HTERT RPE-1 (cell line): Measurements from ENCODE around the gene ANXA11.
"Not testable (repeated sequence)": the region's sequence is repeated elsewhere in the genome, so short reads cannot be mapped to it uniquely, and the experiment has no call there.

Experiments used
- in situ Hi-C: fragments of 300-500 bp; cut with MboI; formaldehyde crosslinking; loops from 4 replicates; pipeline ENCODE4 v1.14.3; 2020; ENCODE audit warnings: low sequenced_read_pairs

ANXA11 gene

GRCh38 chr10:80205477-80206276, at the start of gene ANXA11:
Gene ANXA11, minus strand, starts transcription at chr10:80205537. Its CDS starts 32,676 bp downstream, at chr10:80172861.
- in situ Hi-C loops, result no loop called here

- in situ Hi-C loops, result not testable (repeated sequence)
Observed at GRCh38 chr10:80254726-80255125, 49.4 kb upstream of the ANXA11 start.

DNA sequence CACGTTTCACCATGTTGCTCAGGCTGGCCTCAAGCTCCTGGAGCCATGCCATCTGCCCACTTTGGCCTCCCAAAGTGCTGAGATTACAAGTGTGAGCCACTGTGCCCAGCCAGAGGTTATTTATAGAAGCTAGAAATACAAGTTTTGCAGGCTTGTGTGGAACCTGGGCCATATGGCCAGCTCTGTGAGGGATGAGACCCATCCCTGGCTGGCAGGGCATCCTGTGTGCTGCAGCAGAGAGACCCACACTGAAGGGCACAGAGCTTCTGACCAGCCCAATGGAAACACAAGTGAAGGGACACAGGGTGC, 48.6 kb upstream of the ANXA11 start:
- in situ Hi-C loops, result not testable (repeated sequence)

DNA sequence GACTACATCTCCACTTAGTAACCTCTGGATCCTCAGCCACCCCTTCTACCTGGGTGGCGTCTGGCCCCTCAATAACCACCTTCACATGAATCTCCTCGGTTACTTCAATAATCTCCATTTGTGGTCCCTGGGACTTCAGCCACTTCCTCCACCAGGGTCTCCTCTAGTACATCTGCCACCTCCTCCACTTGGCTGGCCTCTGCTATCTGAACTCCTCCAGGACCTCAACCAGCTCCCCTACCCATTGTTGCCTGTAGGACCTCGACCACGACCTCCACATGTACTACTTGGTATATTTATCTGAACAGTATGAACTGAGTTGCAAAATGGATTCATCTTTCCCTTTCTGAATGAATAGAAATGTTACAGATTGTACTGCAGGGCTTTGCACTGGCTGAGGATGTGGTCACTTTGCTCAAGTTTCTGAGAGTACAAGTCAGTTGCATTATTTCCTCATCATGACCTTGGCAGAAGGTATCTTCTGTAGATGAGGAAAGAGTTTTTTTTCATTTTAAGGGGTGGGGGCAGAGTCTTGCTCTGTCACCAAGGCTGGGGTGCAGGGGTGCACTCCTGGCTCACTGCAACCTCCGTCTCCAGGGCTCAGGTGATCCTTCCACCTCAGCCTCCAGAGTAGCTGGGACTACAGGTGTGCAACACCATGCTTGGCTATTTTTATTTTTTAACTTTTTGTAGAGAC, 48.1 kb upstream of the ANXA11 start:
- in situ Hi-C loops, result no loop called here

- in situ Hi-C loops, result no loop called here
Observed at GRCh38 chr10:80252296-80252887, 47.1 kb upstream of the ANXA11 start.

DNA sequence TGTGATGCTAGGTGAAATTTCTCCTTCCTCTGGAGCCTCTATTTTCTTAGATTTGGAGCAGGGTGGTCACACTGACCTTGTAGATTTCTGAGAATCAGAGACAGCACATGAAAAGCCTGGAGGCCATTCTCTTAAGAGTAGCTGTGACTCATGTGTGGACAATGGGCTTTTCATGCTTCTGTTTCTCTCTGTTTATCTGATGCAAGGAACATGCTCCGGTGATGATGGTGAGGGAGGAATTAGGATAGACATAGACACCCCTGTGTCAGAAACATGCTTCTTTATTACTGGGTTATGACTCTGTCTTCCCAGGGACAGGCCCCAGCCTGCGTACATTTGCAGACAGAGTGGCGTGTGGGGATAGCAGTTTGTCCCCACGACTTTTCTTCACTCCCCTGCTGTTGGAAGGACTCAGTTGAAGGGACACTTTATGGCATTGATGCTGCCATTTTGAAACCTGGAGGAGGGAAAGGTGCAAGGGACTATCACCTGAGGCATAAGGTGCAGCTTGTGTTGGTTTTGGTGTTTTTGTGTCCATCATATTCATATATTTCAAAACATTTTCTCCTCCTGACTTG, 46.5 kb upstream of the ANXA11 start:
- in situ Hi-C loops, result not testable (repeated sequence)

GRCh38 chr10:80250399-80250798, 45.1 kb upstream of the ANXA11 start:
- in situ Hi-C loops, result not testable (repeated sequence)

GRCh38 chr10:80249906-80250305, 44.6 kb upstream of the ANXA11 start:
- in situ Hi-C loops, result not testable (repeated sequence)

DNA sequence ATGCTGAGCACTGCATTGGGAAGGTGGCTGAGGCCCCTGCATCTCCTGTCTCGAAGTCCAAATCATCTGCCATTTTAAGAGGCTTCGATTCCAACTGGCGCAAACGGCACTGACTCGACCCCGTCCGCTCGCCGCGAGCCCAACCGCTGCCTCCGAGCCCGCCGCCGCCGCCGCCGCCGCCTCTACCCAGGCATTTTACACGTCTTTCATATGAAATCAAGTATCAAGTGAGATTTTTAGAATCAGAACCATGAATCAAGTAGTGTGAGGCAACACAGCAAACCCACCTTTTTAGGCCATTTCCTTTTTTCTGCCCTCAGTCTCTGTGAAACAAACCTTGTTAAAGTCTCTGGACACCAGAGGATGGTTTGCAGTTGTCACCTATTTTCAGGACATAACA, 42.3 kb upstream of the ANXA11 start:
- in situ Hi-C loops, result not testable (repeated sequence)

- in situ Hi-C loops, result not testable (repeated sequence)
Observed at GRCh38 chr10:80244371-80244770, 39.0 kb upstream of the ANXA11 start.

DNA sequence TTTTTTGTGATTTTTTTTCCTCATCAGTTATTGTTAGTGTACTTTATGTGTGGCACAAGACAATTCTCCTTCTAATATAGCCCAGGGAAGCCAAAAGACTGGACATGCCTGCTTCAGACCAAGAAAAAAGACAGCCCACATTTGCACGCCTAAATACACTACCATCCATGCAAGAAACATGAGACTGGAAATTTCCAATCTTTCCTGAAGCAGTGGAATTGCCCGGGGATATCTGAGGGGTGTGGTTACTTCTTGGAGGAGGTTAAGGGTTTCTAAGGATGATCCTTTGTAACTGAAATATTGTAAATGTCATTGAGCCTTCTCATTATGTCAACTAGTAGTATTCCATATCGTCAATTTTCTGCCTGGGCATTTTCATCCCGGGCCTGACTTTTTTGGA, 37.0 kb upstream of the ANXA11 start:
- in situ Hi-C loops, result not testable (repeated sequence)

DNA sequence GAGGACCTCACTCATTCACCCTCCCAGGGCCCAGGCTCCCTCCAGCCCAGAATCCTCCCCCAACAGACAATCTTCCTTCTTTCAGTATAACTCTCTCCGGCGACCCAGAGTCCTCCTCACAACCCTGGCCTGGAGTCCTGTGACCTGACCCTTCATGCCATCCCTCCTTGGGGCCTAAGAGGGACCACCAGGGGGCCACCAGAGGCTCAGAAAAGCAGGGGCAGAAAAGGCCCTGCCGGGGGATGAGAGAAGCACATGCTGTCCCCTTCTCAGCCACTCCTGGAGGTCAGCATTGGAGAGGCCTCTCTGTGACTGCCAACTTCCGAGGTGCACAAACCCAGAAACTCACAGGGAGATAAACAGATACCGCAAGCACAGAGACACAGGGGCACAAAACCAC, 31.1 kb upstream of the ANXA11 start:
- in situ Hi-C loops, result not testable (repeated sequence)

DNA sequence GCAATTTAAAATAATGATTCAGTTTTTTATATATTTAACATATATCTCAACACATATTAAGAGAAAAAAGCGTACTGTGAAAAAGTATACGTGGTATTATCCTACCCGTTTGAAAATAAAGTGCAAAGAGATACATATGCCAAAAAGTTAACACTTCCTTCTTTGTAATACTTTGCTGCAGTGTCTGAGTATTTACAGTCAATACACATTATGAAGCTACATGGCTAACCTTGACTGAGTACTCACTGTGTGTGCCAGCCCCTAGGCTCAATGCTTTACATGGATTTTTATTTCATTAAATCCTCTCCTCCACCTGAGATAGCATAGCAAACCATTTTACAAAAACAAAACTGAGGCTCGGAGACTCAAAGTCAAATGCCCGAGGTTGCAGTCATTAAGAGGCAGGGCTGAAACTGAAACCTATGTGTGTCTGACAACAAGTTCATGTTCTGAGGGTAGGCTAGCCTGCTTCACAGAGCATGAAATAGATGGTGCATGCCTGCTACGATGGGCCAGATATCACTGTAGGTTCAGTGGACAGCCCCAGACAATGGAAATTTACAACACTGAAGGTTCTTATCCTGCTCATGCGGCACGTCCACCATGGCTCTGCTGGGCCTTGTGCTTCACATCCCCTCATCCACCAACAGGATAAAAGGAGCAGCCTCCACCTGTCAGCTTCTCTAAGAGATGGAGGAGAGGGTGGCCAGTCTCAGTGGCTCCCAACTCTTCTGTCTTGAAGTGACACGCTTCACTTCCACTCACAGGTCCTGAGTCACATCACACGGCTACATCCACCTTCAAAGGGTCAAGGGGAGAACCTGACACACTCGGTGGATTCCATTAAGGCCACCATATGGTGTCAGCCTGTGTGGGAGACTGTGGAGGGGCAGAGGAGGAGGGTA, 29.2 kb upstream of the ANXA11 start:
- in situ Hi-C loops, result not testable (repeated sequence)

DNA sequence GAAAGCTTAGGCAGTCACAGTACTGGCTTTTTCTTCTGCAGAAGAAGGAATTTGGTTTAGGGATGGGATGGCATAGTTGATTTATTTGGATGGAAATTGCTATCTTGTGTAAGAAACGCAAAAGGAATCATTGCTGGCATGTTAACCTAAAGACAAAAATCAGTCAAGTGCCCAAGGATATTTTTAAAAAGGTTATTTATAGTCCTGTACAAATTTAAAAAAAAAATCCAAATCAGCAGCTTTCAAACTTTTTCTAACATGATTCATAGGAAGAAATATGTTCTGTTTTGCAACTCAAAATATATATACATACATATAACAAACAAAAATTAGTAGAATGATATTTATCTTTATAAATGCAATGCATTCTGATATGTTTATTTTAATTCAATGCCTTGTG, 28.5 kb upstream of the ANXA11 start:
- in situ Hi-C loops, result not testable (repeated sequence)

GRCh38 chr10:80226723-80227122, 21.4 kb upstream of the ANXA11 start:
- in situ Hi-C loops, result not testable (repeated sequence)

GRCh38 chr10:80223031-80223419, 17.7 kb upstream of the ANXA11 start:
- in situ Hi-C loops, result not testable (repeated sequence)

GRCh38 chr10:80218878-80219277, 13.5 kb upstream of the ANXA11 start:
- in situ Hi-C loops, result not testable (repeated sequence)

- in situ Hi-C loops, result not testable (repeated sequence)
Observed at GRCh38 chr10:80214368-80214982, 9.1 kb upstream of the ANXA11 start.

DNA sequence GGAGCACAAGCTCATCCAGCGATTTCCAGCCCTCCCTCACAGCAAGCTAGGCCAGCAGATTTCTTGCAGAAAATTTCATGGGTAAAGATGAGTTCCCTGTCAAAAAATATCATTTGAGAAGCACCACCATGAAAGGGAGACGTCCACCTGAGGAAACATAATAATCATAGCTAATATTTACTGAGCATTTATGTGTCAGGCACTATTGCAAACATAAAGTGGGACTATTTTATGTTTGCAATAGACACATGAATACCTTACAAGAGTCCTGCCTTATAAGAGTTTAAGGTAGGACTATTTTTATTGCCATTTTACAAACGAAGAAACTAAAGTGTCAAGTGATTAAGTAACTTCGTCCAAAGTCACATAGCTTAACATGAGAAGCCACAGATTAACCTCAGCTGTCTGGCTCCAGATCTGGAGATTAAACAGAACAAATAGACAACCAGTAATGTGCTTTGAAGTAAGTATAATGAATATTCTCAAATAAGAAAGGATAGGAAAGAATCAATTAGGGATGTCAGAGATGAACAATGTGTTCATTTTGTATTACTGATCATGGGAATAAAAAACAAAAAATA, 7.3 kb upstream of the ANXA11 start:
- in situ Hi-C loops, result not testable (repeated sequence)

DNA sequence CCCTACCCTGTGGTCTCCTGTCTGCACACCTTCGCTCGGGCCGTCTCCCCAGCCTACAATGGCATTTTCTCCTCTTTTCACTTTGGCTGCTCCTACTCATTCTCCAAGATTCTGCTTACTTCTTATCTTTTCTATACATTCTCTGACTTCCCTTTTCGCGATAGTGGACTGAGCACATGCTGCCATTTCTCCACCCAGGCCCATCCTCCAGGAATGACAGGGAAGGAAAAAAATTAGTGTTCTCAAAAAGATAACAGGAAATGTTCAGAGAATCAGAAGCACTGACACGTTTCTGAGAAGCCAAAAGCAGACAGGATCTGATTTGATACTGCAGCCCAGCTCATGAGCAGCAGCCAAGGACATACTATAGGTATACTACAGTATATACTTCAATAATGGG, 6.4 kb upstream of the ANXA11 start:
- in situ Hi-C loops, result no loop called here
